Subcutaneous adipose tissue (tissue), 4 donors: ENCODE data around the gene ECE2. TPM values are rescaled to one million over a fixed set of nuclear protein-coding genes. Genes with fewer than 3 reads are reported as not detected.

Experiments used
- CTCF ChIP-seq: fragments of 450-650 bp; IDR thresholded peaks from one replicate; pipeline ENCODE4 v1.5.1; 2016; ENCODE audit warnings: low read depth, mild to moderate bottlenecking, control low read depth, antibody characterized with exemption, moderate library complexity
- total RNA-seq, 4 donors: library from RNA; depleted of rRNA; stranded (reverse); fragments of >200 nt; gene quantifications; one replicate each; pipeline ENCODE4 v1.1.0, GENCODE V29; 2016

The ECE2 gene
- total RNA-seq, 4 donors from 2014 or later = not detected

DNA sequence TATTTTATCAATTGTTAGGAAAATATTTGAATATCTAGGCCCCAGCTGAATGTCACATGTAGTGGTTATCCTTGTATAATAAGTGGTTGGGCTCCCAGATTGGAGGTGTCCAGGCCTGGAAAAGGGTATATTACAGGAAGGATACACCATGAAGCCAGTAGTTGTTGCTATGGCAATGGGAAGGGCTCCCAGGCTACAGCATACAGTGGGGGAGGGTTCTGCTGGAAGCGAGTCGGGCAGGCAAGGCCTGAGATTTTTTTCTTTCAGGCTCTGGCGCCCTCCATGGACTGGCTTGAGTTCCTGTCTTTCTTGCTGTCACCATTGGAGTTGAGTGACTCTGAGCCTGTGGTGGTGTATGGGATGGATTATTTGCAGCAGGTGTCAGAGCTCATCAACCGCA is 8.9 kb downstream of the ECE2 start:
- no peak for TF ChIP-seq CTCF

- TF ChIP-seq CTCF = no peak
Observed at GRCh38 chr3:184289426-184289938, 13.7 kb downstream of the ECE2 start.

DNA sequence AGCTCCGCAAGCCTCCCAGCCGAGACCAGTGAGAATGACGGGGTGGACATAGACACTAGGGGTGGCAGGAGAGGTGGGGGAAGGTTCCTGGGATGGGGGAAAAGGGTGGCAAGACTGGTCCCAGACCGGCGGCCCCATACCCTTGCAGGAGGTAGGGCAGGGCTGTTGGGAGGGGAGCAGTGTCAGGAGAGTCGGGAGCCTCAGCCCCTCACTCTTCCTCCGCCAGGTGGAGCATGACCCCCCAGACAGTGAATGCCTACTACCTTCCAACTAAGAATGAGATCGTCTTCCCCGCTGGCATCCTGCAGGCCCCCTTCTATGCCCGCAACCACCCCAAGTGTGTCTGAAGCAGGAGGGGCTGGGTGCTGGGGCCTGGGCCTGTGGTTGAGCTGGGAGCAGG is 14.5 kb downstream of the ECE2 start:
- TF ChIP-seq CTCF = no peak

DNA sequence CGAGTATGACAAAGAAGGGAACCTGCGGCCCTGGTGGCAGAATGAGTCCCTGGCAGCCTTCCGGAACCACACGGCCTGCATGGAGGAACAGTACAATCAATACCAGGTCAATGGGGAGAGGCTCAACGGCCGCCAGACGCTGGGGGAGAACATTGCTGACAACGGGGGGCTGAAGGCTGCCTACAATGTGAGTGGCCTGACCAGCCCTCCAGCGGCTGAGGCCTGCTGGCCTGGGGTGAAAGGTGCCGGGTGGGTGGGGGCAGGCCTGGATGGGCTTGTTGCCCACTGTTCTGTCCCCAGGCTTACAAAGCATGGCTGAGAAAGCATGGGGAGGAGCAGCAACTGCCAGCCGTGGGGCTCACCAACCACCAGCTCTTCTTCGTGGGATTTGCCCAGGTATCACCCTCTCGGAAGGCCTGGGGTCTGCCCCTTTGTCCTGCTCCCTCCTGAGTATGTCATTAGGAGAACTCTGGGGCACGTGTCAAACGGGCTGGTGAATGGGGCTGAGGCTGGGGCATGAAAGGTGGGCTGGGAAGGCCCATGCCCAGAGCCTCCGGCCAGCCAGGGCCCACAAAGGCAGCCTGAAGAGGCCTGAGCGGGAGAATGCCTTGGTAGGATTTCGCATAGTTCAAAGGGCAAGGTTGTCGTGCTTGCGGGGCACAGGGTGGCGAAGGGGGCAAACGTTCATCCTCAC is 15.4 kb downstream of the ECE2 start:
- no peak for TF ChIP-seq CTCF

- TF ChIP-seq CTCF = no peak
Observed at GRCh38 chr3:184291738-184292445, 16.1 kb downstream of the ECE2 start.

GRCh38 chr3:184295771-184296170 is 19.9 kb downstream of the ECE2 start:
- TF ChIP-seq CTCF = no peak

DNA sequence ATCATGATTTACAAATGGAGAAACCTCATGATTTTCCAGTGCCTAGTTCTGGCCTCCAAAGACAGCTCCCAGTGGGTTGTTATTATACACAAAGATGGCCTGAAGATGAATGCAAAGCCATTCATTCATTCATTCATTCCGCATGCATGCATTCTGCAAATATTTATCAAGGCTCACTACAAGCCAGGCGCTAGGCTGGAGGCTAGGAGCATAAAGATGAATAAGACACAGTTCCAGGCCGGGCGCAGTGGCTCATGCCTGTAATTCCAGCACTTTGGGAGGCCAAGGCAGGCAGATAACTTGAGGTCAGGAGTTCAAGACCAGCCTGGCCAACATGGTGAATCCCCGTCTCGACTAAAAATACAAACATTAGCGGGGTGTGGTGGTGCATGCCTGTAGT is 20.8 kb downstream of the ECE2 start:
- TF ChIP-seq CTCF = no peak
